Stimulated activated CD8-positive, alpha-beta memory T cell treated with anti-CD3 and anti-CD28 coated beads, Interleukin-12 subunit alpha, Interleukin-12 subunit beta, amount 100 ng/mL, for 1 hour (primary cell): ENCODE measurements around the gene KLHL3.

Source experiments
- DNase-seq: peaks from one replicate; pipeline ENCODE4 v3.0.0-alpha.2; 2020; ENCODE audit warnings: low read depth

The KLHL3 gene

GRCh38 chr5:137610598-137610997, 125.3 kb downstream of the KLHL3 start:
- no peak for DNase-seq

- no peak for DNase-seq
Measured at GRCh38 chr5:137609127-137609526, 126.8 kb downstream of the KLHL3 start.

GRCh38 chr5:137607771-137608170, 128.1 kb downstream of the KLHL3 start:
- DNase-seq, result no peak

GRCh38 chr5:137606401-137606800, 129.5 kb downstream of the KLHL3 start:
- DNase-seq, result no peak

- DNase-seq, result no peak
Measured at GRCh38 chr5:137605411-137605810, 130.5 kb downstream of the KLHL3 start.

- DNase-seq, result no peak
Measured at GRCh38 chr5:137604348-137605095, 131.4 kb downstream of the KLHL3 start.

GRCh38 chr5:137603891-137604290, 132.0 kb downstream of the KLHL3 start:
- no peak for DNase-seq

- no peak for DNase-seq
Measured at GRCh38 chr5:137603356-137603755, 132.5 kb downstream of the KLHL3 start.

GRCh38 chr5:137602721-137603273, 133.1 kb downstream of the KLHL3 start:
- no peak for DNase-seq

GRCh38 chr5:137600721-137601360, 135.0 kb downstream of the KLHL3 start:
- no peak for DNase-seq

- no peak for DNase-seq
Measured at GRCh38 chr5:137599457-137599856, 136.4 kb downstream of the KLHL3 start.

GRCh38 chr5:137598399-137598798, 137.5 kb downstream of the KLHL3 start:
- DNase-seq, result no peak

GRCh38 chr5:137596941-137597340, 138.9 kb downstream of the KLHL3 start:
- no peak for DNase-seq

GRCh38 chr5:137595396-137596079, 140.4 kb downstream of the KLHL3 start:
- no peak for DNase-seq

- no peak for DNase-seq
Measured at GRCh38 chr5:137594717-137595116, 141.2 kb downstream of the KLHL3 start.

- no peak for DNase-seq
Measured at GRCh38 chr5:137592317-137592716, 143.6 kb downstream of the KLHL3 start.

GRCh38 chr5:137589185-137589584, 146.7 kb downstream of the KLHL3 start:
- no peak for DNase-seq

- no peak for DNase-seq
Measured at GRCh38 chr5:137587919-137588318, 148.0 kb downstream of the KLHL3 start.

GRCh38 chr5:137584262-137584661, 151.6 kb downstream of the KLHL3 start:
- no peak for DNase-seq

- no peak for DNase-seq
Measured at GRCh38 chr5:137583129-137583528, 152.8 kb downstream of the KLHL3 start.

- no peak for DNase-seq
Measured at GRCh38 chr5:137582218-137582617, 153.7 kb downstream of the KLHL3 start.

GRCh38 chr5:137581776-137582175, 154.1 kb downstream of the KLHL3 start:
- no peak for DNase-seq

GRCh38 chr5:137580030-137580429, 155.9 kb downstream of the KLHL3 start:
- no peak for DNase-seq
